Spleen (tissue), 11 donors: ENCODE measurements around the gene ZBTB7A. TPM values are rescaled to one million over a fixed set of nuclear protein-coding genes. Genes with fewer than 3 reads are reported as not detected.

Experiments
- DNase-seq: peaks from one replicate; pipeline ENCODE4 v3.0.0-alpha.2; 2020
- H3K27ac ChIP-seq, 8 donors: fragments of 200-600 bp; sonication (generic) in 7 of 8; 1 replicate in 4 of 8; 2 replicates in 4 of 8; pipeline versions ENCODE4 v1.5.0 to v1.8.0; 2016 to 2021; ENCODE audit warnings: inconsistent platforms in 4 of 8, mild to moderate bottlenecking in 4 of 8, moderate library complexity in 1 of 8
- H3K27me3 ChIP-seq, 7 donors: fragments of 200-600 bp; sonication (generic) in 6 of 7; replicated peaks in 1 of 7; 1 replicate in 4 of 7; 2 replicates in 3 of 7; pipeline versions ENCODE4 v1.5.0 to v1.8.0; 2016 to 2021; ENCODE audit warnings: inconsistent platforms in 3 of 7, mild to moderate bottlenecking in 1 of 7
- H3K36me3 ChIP-seq, 6 donors: fragments of 200-600 bp; sonication (generic) in 5 of 6; 1 replicate in 4 of 6; 2 replicates in 2 of 6; pipeline versions ENCODE4 v1.5.0 to v1.8.0; 2016 to 2021; ENCODE audit warnings: inconsistent platforms in 2 of 6
- H3K4me1 ChIP-seq, 6 donors: fragments of 200-600 bp; sonication (generic) in 5 of 6; 1 replicate in 3 of 6; 2 replicates in 3 of 6; pipeline versions ENCODE4 v1.5.0 to v1.8.0; 2016 to 2021; ENCODE audit warnings: inconsistent platforms in 3 of 6
- H3K4me3 ChIP-seq, 8 donors: fragments of 200-600 bp; sonication (generic) in 7 of 8; 1 replicate in 4 of 8; 2 replicates in 4 of 8; pipeline versions ENCODE4 v1.5.0 to v1.8.0; 2016 to 2021; ENCODE audit warnings: inconsistent platforms in 4 of 8, mild to moderate bottlenecking in 4 of 8, moderate library complexity in 2 of 8
- H3K9me3 ChIP-seq, 8 donors: fragments of 200-600 bp; sonication (generic) in 7 of 8; 1 replicate in 4 of 8; 2 replicates in 4 of 8; pipeline versions ENCODE4 v1.5.0 to v1.8.0; 2016 to 2021; ENCODE audit warnings: inconsistent platforms in 4 of 8
- POLR2A ChIP-seq, 3 donors: fragments of 450-650 bp; IDR thresholded peaks; one replicate each; pipeline ENCODE4 v1.5.1; 2017; ENCODE audit warnings: antibody characterized with exemption in 3 of 3, mild to moderate bottlenecking in 1 of 3
- POLR2AphosphoS5 ChIP-seq, 3 donors: sonication (generic); formaldehyde crosslinking; IDR thresholded peaks; one replicate each; pipeline ENCODE4 v1.5.1; 2017; ENCODE audit warnings: antibody characterized with exemption in 3 of 3
- WGBS, 5 donors: extraction: QIAGEN DNeasy Blood & Tissue Kit in 3 of 5; methylation state at CpG; one replicate each; pipeline versions ENCODE4 v1.1.5 to v1.1.7; 2013 to 2018; 5-methylcytosine and 5-hydroxymethylcytosine counted together
- intact Hi-C: fragments of 100-400 bp; cut with DNase I; formaldehyde crosslinking; loops from one replicate; pipeline ENCODE4 v1.15.0; 2023; ENCODE audit warnings: low total_unique reads
- polyA plus RNA-seq, 3 donors: library from polyadenylated mRNA; stranded (reverse); fragments of 200-250 nt; gene quantifications; one replicate each; pipeline ENCODE4 v1.2.1, GENCODE V29; 2013
- total RNA-seq, 7 donors: library from RNA; depleted of rRNA in 3 of 7; stranded (reverse); fragments of >200 nt in 3 of 7; fragmentation: NEBNext Ultra II Directional in 4 of 7; extraction: Animal tissue kit (Norgen Biotek cat#: 25700) in 4 of 7; gene quantifications; one replicate each; pipeline versions ENCODE4 v1.1.0 to v1.2.1, GENCODE V29; 2016 to 2021
- TF ChIP-seq, protein P1 (sequence below), 11 experiments: fragments of 200-600 bp in 7 of 11; fragments of 450-650 bp in 4 of 11; sonication (generic) in 4 of 11; IDR thresholded peaks in 8 of 11; conservative IDR thresholded peaks in 3 of 11; 1 replicate in 7 of 11; 2 replicates in 4 of 11; pipeline versions ENCODE4 v1.4.0 to v1.8.0; 2016 to 2021; ENCODE audit warnings: antibody characterized with exemption in 11 of 11, inconsistent platforms in 4 of 11, mild to moderate bottlenecking in 1 of 11
- donor health status: healthy with polysubstance abuse.
- donor health status: DM: no; HTN: no; CAD: no; lungs with moderate emphysema.
- donor health status: DM: no; HTN: no; CAD: no.
- donor health status: Bipolar disorder and iron deficiency.
- donor health status: healthy.
- donor health status: DM: no; HTN: no; CAD: no.
- donor health status: DM: yes; HTN: yes; CAD: no.

ZBTB7A gene
- total and polyA plus RNA-seq, 10 donors, result 4.0 to 68.1 (median 50.8) TPM

GRCh38 chr19:4023600-4024398 is 42.9 kb downstream of the ZBTB7A start:
- DNase-seq, result no peak
- Histone ChIP-seq H3K4me1 (peaks cover 0 to 47% (median 18%) of the 10 kb centered on the region in 6 donors), H3K36me3 (peaks cover 0 to 94% (median 25%) of the 10 kb centered on the region in 6 donors), H3K9me3 (peaks cover 0 to 9% (median 0%) of the 10 kb centered on the region in 8 donors), H3K27ac (peak overlapping the region in 7 of 8 donors; percentile 45 to 76 (median 55)), H3K4me3 (peak overlapping the region in 1 of 8 donors; percentile 6), H3K27me3 (no peaks in the 10 kb centered on the region)
- TF ChIP-seq POLR2AphosphoS5 (IDR thresholded peaks at IDR 0.05) (peak; percentile 69 to 80 (median 76)), POLR2A (IDR thresholded peaks at IDR 0.05) (no peak)
- TF ChIP-seq, protein P1, sequence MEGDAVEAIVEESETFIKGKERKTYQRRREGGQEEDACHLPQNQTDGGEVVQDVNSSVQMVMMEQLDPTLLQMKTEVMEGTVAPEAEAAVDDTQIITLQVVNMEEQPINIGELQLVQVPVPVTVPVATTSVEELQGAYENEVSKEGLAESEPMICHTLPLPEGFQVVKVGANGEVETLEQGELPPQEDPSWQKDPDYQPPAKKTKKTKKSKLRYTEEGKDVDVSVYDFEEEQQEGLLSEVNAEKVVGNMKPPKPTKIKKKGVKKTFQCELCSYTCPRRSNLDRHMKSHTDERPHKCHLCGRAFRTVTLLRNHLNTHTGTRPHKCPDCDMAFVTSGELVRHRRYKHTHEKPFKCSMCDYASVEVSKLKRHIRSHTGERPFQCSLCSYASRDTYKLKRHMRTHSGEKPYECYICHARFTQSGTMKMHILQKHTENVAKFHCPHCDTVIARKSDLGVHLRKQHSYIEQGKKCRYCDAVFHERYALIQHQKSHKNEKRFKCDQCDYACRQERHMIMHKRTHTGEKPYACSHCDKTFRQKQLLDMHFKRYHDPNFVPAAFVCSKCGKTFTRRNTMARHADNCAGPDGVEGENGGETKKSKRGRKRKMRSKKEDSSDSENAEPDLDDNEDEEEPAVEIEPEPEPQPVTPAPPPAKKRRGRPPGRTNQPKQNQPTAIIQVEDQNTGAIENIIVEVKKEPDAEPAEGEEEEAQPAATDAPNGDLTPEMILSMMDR (IDR thresholded peaks at IDR 0.05 in 8 of 11, conservative IDR thresholded peaks at IDR 0.05 in 3 of 11), result peak in 1 of 11 experiments; percentile 7
- WGBS, 5 donors, result 65 to 83% (median 77%) methylated on average over 20 to 34 of the region's 34 CpGs
- intact Hi-C loops, result no loop called here

- no peak overlapping the region for H3K27ac ChIP-seq
- TF ChIP-seq, protein P1 (IDR thresholded peaks at IDR 0.05 in 8 of 11, conservative IDR thresholded peaks at IDR 0.05 in 3 of 11), result no peak
- TF ChIP-seq POLR2A (IDR thresholded peaks at IDR 0.05) (no peak), POLR2AphosphoS5 (IDR thresholded peaks at IDR 0.05) (peak in 1 of 3 donors; percentile 41)
- WGBS, 5 donors, result 22 to 75% (median 61%) methylated on average over 10 to 17 of the region's 17 CpGs
- no peaks in the 10 kb centered on the region for H3K27me3 ChIP-seq
- peaks cover 0 to 9% (median 0%) of the 10 kb centered on the region in 8 donors for H3K9me3 ChIP-seq
- H3K36me3 ChIP-seq, result peaks cover 0 to 94% (median 33%) of the 10 kb centered on the region in 6 donors
- intact Hi-C loops, result no loop called here
- DNase-seq, result no peak
- peaks cover 0 to 80% (median 39%) of the 10 kb centered on the region in 6 donors for H3K4me1 ChIP-seq
- H3K4me3 ChIP-seq, result no peak overlapping the region
Measured at GRCh38 chr19:4019578-4019977, 47.1 kb downstream of the ZBTB7A start.

GRCh38 chr19:4018775-4019504 is 47.8 kb downstream of the ZBTB7A start:
- H3K27me3 ChIP-seq, result no peaks in the 10 kb centered on the region
- H3K4me3 ChIP-seq, result no peak overlapping the region
- DNase-seq, result no peak
- TF ChIP-seq POLR2A (IDR thresholded peaks at IDR 0.05) (no peak), POLR2AphosphoS5 (IDR thresholded peaks at IDR 0.05) (no peak)
- TF ChIP-seq, protein P1 (IDR thresholded peaks at IDR 0.05 in 8 of 11, conservative IDR thresholded peaks at IDR 0.05 in 3 of 11), result no peak
- H3K4me1 ChIP-seq, result peaks cover 0 to 81% (median 44%) of the 10 kb centered on the region in 6 donors
- H3K27ac ChIP-seq, result no peak overlapping the region
- H3K36me3 ChIP-seq, result peaks cover 0 to 94% (median 33%) of the 10 kb centered on the region in 6 donors
- peaks cover 0 to 9% (median 0%) of the 10 kb centered on the region in 8 donors for H3K9me3 ChIP-seq
- intact Hi-C loops, result no loop called here
- 88 to 97% (median 92%) methylated on average over 14 to 19 of the region's 19 CpGs for WGBS, 5 donors
